Measurements from ENCODE around the gene NUFIP2. TPM values are rescaled to one million over a fixed set of nuclear protein-coding genes. Genes with fewer than 3 reads are reported as not detected.
"Not testable (repeated sequence)": the region's sequence is repeated elsewhere in the genome, so short reads cannot be mapped to it uniquely, and the experiment has no call there.

The NUFIP2 gene
- total RNA-seq, 1 experiment from 2014 or later, result 93.4 TPM

- Histone ChIP-seq H3K27ac (ENCODE audit: low read depth, low read length, poor library complexity, severe bottlenecking) (peak overlapping the region; percentile 21), H3K9me3 (ENCODE audit: low read depth, low read length, poor library complexity, severe bottlenecking) (peaks cover 6% of the 10 kb centered on the region), H3K36me3 (ENCODE audit: insufficient read depth, low read length, poor library complexity, severe bottlenecking) (peaks cover 89% of the 10 kb centered on the region), H3K4me1 (ENCODE audit: insufficient read depth, low read length, poor library complexity, severe bottlenecking) (peaks cover 3% of the 10 kb centered on the region), H3K27me3 (replicated peaks; ENCODE audit: insufficient read depth, low read depth, low read length, poor library complexity) (no peaks in the 10 kb centered on the region), H3K4me3 (ENCODE audit: low read depth, low read length, poor library complexity, severe bottlenecking) (no peak overlapping the region)
- intact Hi-C loops (cut with micrococcal nuclease; ENCODE audit: unreplicated experiment), result no loop called here
- BruUV-seq (replicated peaks), result no TSS peak
- no peak for TF ChIP-seq CTCF (conservative IDR thresholded peaks at IDR 0.05; ENCODE audit: low read depth, low read length)
- TF ChIP-seq EZH2 (IDR thresholded peaks at IDR 0.05; ENCODE audit: borderline replicate concordance, low read depth, low read length, poor library complexity, severe bottlenecking), result no peak
- ChIA-PET CTCF (no interaction called here), POLR2A (ENCODE audit: low non-redundant PET) (no interaction called here)
- no peak for DNase-seq (ENCODE audit: low spot score)
Measured at GRCh38 chr17:29279397-29280070, 14.4 kb downstream of the NUFIP2 start.

- Histone ChIP-seq H3K27ac (ENCODE audit: low read depth, low read length, poor library complexity, severe bottlenecking) (no peak overlapping the region), H3K9me3 (ENCODE audit: low read depth, low read length, poor library complexity, severe bottlenecking) (peaks cover 6% of the 10 kb centered on the region), H3K36me3 (ENCODE audit: insufficient read depth, low read length, poor library complexity, severe bottlenecking) (peaks cover 89% of the 10 kb centered on the region), H3K27me3 (replicated peaks; ENCODE audit: insufficient read depth, low read depth, low read length, poor library complexity) (no peaks in the 10 kb centered on the region), H3K4me1 (ENCODE audit: insufficient read depth, low read length, poor library complexity, severe bottlenecking) (peaks cover 3% of the 10 kb centered on the region), H3K4me3 (ENCODE audit: low read depth, low read length, poor library complexity, severe bottlenecking) (no peak overlapping the region)
- no peak for DNase-seq (ENCODE audit: low spot score)
- CTCF ChIA-PET, result no interaction called here
- no TSS peak for BruUV-seq (replicated peaks)
- no peak for TF ChIP-seq CTCF (conservative IDR thresholded peaks at IDR 0.05; ENCODE audit: low read depth, low read length)
- no peak for TF ChIP-seq EZH2 (IDR thresholded peaks at IDR 0.05; ENCODE audit: borderline replicate concordance, low read depth, low read length, poor library complexity, severe bottlenecking)
- POLR2A ChIA-PET (ENCODE audit: low non-redundant PET), result no interaction called here
- intact Hi-C loops (cut with micrococcal nuclease; ENCODE audit: unreplicated experiment), result no loop called here
Measured at GRCh38 chr17:29278692-29279091, 15.3 kb downstream of the NUFIP2 start.

- no peak for TF ChIP-seq EZH2 (IDR thresholded peaks at IDR 0.05; ENCODE audit: borderline replicate concordance, low read depth, low read length, poor library complexity, severe bottlenecking)
- no peak for TF ChIP-seq CTCF (conservative IDR thresholded peaks at IDR 0.05; ENCODE audit: low read depth, low read length)
- intact Hi-C loops (cut with micrococcal nuclease; ENCODE audit: unreplicated experiment), result no loop called here
- no peaks in the 10 kb centered on the region for H3K4me1 ChIP-seq (ENCODE audit: insufficient read depth, low read length, poor library complexity, severe bottlenecking)
- no peak overlapping the region for H3K4me3 ChIP-seq (ENCODE audit: low read depth, low read length, poor library complexity, severe bottlenecking)
- no peaks in the 10 kb centered on the region for H3K9me3 ChIP-seq (ENCODE audit: low read depth, low read length, poor library complexity, severe bottlenecking)
- ChIA-PET POLR2A (ENCODE audit: low non-redundant PET) (interaction anchor here (0.7 kb wide), 1 partner anchor 267 kb away, joined by 3 read pairs; no protein-coding TSS in a partner anchor), CTCF (no interaction called here)
- H3K27me3 ChIP-seq (replicated peaks; ENCODE audit: insufficient read depth, low read depth, low read length, poor library complexity), result no peaks in the 10 kb centered on the region
- DNase-seq (ENCODE audit: low spot score), result no peak
- H3K36me3 ChIP-seq (ENCODE audit: insufficient read depth, low read length, poor library complexity, severe bottlenecking), result peaks cover 66% of the 10 kb centered on the region
- BruUV-seq (replicated peaks), result no TSS peak
- no peak overlapping the region for H3K27ac ChIP-seq (ENCODE audit: low read depth, low read length, poor library complexity, severe bottlenecking)
Measured at GRCh38 chr17:29273924-29274323, 20.0 kb downstream of the NUFIP2 start.

- H3K36me3 ChIP-seq (ENCODE audit: insufficient read depth, low read length, poor library complexity, severe bottlenecking), result peaks cover 64% of the 10 kb centered on the region
- intact Hi-C loops (cut with micrococcal nuclease; ENCODE audit: unreplicated experiment); BruUV-seq (replicated peaks); H3K27me3 ChIP-seq (replicated peaks; ENCODE audit: insufficient read depth, low read depth, low read length, poor library complexity); CTCF ChIA-PET; DNase-seq (ENCODE audit: low spot score); H3K4me3 ChIP-seq (ENCODE audit: low read depth, low read length, poor library complexity, severe bottlenecking); H3K9me3 ChIP-seq (ENCODE audit: low read depth, low read length, poor library complexity, severe bottlenecking); H3K27ac ChIP-seq (ENCODE audit: low read depth, low read length, poor library complexity, severe bottlenecking); H3K4me1 ChIP-seq (ENCODE audit: insufficient read depth, low read length, poor library complexity, severe bottlenecking): not testable (repeated sequence)
- POLR2A ChIA-PET (ENCODE audit: low non-redundant PET), result interaction anchor here (0.7 kb wide), 1 partner anchor 309 kb away, joined by 26 read pairs; no protein-coding TSS in a partner anchor
Measured at GRCh38 chr17:29271980-29272379, 22.0 kb downstream of the NUFIP2 start.

Data from A673 (cell line).